HG03439 (cell line): ENCODE measurements around the gene ANKRD40CL.

Experiments
- ATAC-seq: cut with Tn5 transposase; IDR thresholded peaks from one replicate; pipeline ENCODE4 v1.9.1; 2021; ENCODE audit warnings: mild to moderate bottlenecking, moderate library complexity; ENCODE audit not compliant: unreplicated experiment

The ANKRD40CL gene

DNA sequence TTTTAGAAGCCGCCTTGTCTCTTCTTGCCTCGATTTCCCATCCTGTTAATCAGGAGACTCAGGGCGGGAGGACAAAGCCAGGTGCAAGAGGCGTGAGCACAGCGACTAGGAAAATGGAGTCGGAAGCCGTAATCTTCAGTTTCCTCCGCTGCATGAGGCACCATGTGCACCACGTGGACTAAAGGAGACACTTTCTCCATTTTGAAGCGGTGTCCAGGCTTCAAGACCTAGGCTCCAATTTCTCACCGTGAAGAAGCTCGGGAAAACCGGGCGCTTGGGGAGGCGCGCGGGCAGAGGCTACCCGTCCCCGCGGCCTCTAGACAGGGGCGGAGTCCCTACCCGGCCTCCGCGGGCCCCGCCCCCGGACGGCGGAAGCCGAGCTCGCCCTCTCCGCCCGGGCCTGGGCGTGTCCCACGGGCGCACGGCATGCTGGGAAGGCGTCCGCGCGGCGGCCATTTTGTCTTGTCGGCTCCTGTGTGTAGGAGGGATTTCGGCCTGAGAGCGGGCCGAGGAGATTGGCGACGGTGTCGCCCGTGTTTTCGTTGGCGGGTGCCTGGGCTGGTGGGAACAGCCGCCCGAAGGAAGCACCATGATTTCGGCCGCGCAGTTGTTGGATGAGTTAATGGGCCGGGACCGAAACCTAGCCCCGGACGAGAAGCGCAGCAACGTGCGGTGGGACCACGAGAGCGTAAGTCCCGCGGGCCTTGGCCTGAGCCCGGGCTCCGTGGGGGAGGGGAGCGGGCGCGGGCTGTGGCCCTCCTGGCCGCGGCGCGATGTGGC is 48.0 kb downstream of the ANKRD40CL start, which contains the start of gene LUC7L3:
TSS of gene LUC7L3 (plus strand) at position 460 of the 780 bp plus-strand sequence. CDS start at position 590, 130 bp downstream.
- ATAC-seq: peak; percentile 93

DNA sequence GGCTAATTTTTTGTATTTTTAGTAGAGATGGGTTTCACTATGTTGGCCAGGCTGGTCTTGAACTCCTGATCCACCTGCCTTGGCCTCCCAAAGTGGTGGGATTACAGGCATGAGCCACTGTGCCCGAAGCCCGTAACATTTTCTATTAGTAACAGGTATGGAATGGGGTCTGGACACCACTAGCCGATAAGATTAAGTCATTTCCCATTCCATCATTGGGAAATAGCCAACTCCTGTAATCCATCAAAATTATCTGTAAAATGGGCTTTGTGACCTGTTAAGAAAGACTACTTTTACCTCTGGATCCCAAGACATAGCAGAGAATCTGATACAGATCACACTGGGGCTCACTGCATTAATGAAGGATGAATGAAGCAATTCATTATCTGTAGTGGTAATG is 51.8 kb downstream of the ANKRD40CL start:
- ATAC-seq: no peak

DNA sequence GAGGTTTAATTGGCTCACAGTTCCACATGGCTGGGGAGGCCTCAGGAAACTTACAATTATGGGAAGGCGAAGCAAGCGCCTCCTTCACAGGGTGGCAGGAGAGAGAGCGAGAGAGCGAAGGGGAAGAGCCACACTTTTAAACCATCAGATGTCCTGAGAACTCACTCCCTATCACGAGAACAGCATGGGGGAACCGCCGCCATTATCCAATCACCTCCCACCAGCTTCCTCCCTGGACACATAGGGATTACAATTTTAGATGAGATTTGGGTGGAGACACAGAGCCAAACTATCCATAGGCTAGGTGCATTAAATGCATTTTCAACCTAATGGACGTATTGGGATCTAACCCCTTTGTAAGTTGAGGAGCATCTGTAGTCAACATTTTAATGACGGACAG is 54.7 kb downstream of the ANKRD40CL start:
- no peak for ATAC-seq
